NB4 (cell line): ENCODE data around the gene SAPCD2.

Experiments used
- CTCF ChIP-seq: IDR thresholded peaks from one replicate; pipeline ENCODE4 v1.5.1; 2012; ENCODE audit warnings: low read depth, low read length
- MAX ChIP-seq: IDR thresholded peaks from 2 replicates; pipeline ENCODE4 v1.6.1; 2011; ENCODE audit warnings: low read depth, low read length
- MYC ChIP-seq: IDR thresholded peaks from 2 replicates; pipeline ENCODE4 v1.6.1; 2011; ENCODE audit warnings: low read depth, low read length
- POLR2A ChIP-seq: IDR thresholded peaks from 2 replicates; pipeline ENCODE4 v1.6.1; 2011; ENCODE audit warnings: mild to moderate bottlenecking; ENCODE audit not compliant: insufficient read length; ENCODE audit errors: extremely low read depth

DNA sequence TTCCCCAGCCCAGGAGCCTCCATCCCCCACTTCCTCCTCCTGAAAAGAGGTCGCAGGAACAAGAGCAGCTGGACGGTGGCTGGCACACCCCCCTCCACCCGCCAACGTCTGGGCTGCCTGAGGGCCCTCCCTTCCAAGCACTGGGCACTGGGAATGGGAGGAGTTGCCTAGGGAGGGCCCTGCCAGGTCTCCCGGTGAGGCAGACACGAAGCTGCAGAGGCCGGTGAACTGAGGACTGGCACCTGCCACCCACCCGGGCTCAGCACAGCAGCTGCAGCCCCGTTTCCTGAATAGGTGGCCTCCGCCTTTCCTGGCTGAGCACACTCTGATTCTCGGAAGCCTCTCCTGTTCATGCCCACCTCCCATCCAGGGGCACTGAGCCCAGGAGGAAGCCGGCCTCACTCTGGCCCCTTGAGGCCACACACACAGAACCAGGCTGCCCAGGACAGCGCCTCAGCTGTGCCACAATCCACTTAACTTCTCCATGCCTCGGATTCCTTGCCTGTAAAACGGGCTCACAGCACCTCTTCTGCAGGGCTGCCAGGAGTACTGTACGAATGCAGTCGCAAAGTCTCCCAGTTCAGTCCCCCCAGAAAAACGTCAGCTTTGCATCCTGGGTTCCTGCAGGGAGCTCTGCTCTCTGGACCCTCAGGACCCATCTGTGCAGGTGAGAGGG lies 25.7 kb downstream of the SAPCD2 start:
- TF ChIP-seq CTCF (no peak), POLR2A (no peak), MAX (no peak), MYC (no peak)
